ENCODE measurements around the gene SMG6. TPM values are rescaled to one million over a fixed set of nuclear protein-coding genes. Genes with fewer than 3 reads are reported as not detected.
A peak's percentile ranks its signal among the peaks of the same experiment; 100 is the strongest.
"Not testable (repeated sequence)": the region's sequence is repeated elsewhere in the genome, so short reads cannot be mapped to it uniquely, and the experiment has no call there.

Gene SMG6
- polyA plus RNA-seq, 6 donors from 2014 or later: 0.23 to 5.3 (median 2.6) TPM

DNA sequence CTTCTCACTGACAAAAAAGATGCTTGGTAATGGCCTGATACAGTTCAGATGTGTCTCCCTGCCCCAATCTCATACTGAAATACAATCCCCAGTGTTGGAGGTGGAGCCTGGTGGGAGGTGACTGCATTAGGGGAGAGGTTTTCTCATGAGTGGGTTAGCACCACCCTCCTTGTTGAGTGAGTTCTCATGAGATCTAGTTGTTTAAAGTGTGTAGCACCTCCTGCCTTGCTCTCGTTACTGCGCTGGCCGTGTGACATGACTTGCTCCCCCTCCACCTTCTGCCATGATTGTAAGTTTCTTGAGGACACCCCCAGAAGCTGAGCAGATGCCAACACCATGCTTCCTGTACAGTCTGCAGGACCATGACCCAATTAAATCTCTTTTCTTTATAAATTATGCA lies 27.7 kb upstream of the SMG6 start:
- Mint-ChIP-seq H3K9me3 (no peaks in the 10 kb centered on the region), H3K4me1 (peaks cover 16 to 22% (median 18%) of the 10 kb centered on the region in 3 donors), H3K36me3 (peaks cover 10 to 17% of the 10 kb centered on the region in 2 donors), H3K4me3 (no peak overlapping the region), H3K27me3 (no peaks in the 10 kb centered on the region), H3K27ac (no peak overlapping the region)
- DNase-seq: no peak
- ATAC-seq (ENCODE audit: low read depth in 2 of 2): no peak

DNA sequence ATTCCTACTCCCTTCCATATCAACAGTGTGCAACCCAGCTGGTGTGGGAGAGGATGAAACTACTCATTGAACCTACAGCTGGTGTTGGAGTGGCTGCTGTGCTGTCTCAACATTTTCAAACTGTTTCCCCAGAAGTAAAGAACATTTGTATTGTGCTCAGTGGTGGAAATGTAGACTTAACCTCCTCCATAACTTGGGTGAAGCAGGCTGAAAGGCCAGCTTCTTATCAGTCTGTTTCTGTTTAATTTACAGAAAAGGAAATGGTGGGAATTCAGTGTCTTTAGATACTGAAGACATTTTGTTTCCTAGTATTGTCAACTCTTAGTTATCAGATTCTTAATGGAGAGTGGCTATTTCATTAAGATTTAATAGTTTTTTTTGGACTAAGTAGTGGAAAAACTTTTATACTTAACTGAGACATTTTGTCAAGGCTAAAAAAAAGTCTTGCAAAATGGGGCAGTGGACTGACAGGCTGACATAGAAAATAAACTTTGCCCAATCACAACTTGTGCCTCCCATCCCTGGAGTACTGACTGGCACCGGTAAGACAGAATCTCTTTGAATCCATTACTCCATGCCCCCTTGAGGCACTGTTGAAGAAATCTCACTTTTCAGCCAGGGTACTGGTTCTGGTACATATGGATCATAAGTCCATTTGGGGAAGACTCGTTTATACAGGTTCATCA lies 20.2 kb upstream of the SMG6 start:
- DNase-seq: no peak
- Mint-ChIP-seq H3K27me3 (no peaks in the 10 kb centered on the region), H3K4me1 (no peaks in the 10 kb centered on the region), H3K4me3 (no peak overlapping the region), H3K36me3 (peaks cover 10 to 13% of the 10 kb centered on the region in 2 donors), H3K9me3 (no peaks in the 10 kb centered on the region), H3K27ac (peak overlapping the region in 1 of 6 donors; percentile 63)
- no peak for ATAC-seq (ENCODE audit: low read depth in 2 of 2)

- Mint-ChIP-seq H3K9me3 (no peaks in the 10 kb centered on the region), H3K27ac (no peak overlapping the region), H3K4me3 (no peak overlapping the region)
These were observed 17.8 kb upstream of the SMG6 start for GRCh38 chr17:2321399-2321798.

DNA sequence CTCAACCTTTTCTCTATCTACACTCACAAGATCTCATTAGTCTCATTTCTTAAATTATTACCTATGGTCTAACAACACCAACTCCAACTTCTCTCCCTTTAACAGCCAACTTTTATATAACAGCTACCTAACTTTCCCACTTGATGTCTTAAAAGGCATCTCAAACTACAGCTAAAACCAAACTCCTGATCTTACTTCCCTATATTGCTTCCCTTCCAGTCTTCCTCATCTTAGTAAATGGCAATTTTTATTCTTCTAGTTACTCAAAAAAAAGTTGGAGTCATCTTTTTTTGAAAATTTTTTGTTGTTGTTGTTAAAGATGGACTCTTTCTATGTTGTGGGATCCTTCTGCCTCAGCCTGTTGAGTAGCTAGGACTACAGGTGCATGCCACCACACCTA lies 15.5 kb upstream of the SMG6 start:
- no peak for ATAC-seq (ENCODE audit: low read depth in 2 of 2)
- no peak for DNase-seq
- no peaks in the 10 kb centered on the region for H3K27me3 Mint-ChIP-seq
- no peaks in the 10 kb centered on the region for H3K4me1 Mint-ChIP-seq
- peaks cover 1 to 10% of the 10 kb centered on the region in 2 donors for H3K36me3 Mint-ChIP-seq
- no peak overlapping the region for H3K4me3 Mint-ChIP-seq
- H3K9me3 Mint-ChIP-seq: no peaks in the 10 kb centered on the region
- peak overlapping the region in 3 of 6 donors; percentile 26 to 75 (median 32) for H3K27ac Mint-ChIP-seq

More at GRCh38 chr17:2321399-2321798, 17.8 kb upstream of the SMG6 start:
- Mint-ChIP-seq H3K27me3 (no peaks in the 10 kb centered on the region), H3K36me3 (peaks cover 10% of the 10 kb centered on the region in 2 donors), H3K4me1 (no peaks in the 10 kb centered on the region)
- no peak for ATAC-seq (ENCODE audit: low read depth in 2 of 2)
- no peak for DNase-seq

DNA sequence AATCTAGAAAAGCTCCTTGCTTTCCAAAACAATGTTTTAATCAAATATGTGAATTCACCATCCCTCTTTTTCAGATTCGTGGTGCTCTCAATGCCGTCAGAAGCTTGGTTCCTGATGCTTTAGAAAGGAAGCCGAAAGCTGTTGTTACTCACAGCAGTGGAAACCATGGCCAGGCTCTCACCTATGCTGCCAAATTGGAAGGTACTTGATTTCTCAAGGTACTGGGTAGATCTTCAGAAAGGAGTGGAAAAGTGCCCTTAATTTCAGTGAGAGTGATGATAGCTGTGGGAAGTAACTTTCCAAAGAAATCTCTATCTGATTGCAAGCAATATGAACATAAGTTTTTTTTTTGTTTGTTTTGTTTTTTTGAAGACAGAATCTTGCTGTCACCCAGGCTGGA lies 14.2 kb upstream of the SMG6 start:
- H3K27me3 Mint-ChIP-seq: no peaks in the 10 kb centered on the region

DNA sequence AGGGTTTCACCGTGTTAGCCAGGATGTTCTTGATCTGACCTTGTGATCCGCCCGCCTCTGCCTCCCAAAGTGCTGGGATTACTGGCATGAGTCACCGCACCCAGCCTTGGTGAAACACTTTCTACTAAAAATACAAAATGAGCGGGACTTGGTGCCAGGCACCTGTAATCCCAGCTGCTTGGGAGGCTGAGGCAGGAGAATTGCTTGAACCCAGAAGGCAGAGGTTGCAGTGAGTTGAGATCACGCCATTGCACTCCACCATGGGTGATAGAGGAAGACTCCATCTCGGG lies 13.3 kb upstream of the SMG6 start:
- not testable (repeated sequence) for H3K4me1 Mint-ChIP-seq; H3K4me3 Mint-ChIP-seq; H3K27ac Mint-ChIP-seq; DNase-seq; ATAC-seq (ENCODE audit: low read depth in 2 of 2); H3K27me3 Mint-ChIP-seq; H3K9me3 Mint-ChIP-seq; H3K36me3 Mint-ChIP-seq

More for the DNA sequence above, 14.2 kb upstream of the SMG6 start:
- H3K36me3 Mint-ChIP-seq: peaks cover 0 to 10% of the 10 kb centered on the region in 2 donors
- H3K9me3 Mint-ChIP-seq: no peaks in the 10 kb centered on the region
- H3K27ac Mint-ChIP-seq: no peak overlapping the region
- no peaks in the 10 kb centered on the region for H3K4me1 Mint-ChIP-seq
- no peak overlapping the region for H3K4me3 Mint-ChIP-seq
- no peak for DNase-seq
- no peak for ATAC-seq (ENCODE audit: low read depth in 2 of 2)

DNA sequence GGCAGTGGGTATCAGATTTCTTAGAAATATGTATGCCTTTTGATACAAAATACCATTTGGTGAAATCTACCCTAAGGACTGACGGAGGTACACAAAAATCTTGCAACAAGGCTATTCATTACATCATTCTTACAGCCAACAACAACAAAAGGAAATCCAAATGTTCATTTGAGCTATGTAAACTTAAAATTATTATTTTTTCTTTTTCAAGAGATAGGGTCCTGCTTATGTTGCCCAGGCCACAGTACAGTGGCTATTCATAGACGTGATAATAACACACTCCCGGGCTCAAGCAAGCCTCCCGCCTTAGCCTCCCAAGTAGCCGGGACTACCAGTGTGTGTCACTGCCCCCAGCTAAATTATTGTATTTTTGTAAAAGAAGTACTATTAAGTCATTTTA lies 9.2 kb upstream of the SMG6 start:
- no peak for DNase-seq
- no peak overlapping the region for H3K4me3 Mint-ChIP-seq
- H3K27me3 Mint-ChIP-seq: no peaks in the 10 kb centered on the region
- no peak overlapping the region for H3K27ac Mint-ChIP-seq
- H3K4me1 Mint-ChIP-seq: peaks cover 0 to 5% (median 0%) of the 10 kb centered on the region in 3 donors
- no peak for ATAC-seq (ENCODE audit: low read depth in 2 of 2)
- no peaks in the 10 kb centered on the region for H3K9me3 Mint-ChIP-seq
- H3K36me3 Mint-ChIP-seq: no peaks in the 10 kb centered on the region

DNA sequence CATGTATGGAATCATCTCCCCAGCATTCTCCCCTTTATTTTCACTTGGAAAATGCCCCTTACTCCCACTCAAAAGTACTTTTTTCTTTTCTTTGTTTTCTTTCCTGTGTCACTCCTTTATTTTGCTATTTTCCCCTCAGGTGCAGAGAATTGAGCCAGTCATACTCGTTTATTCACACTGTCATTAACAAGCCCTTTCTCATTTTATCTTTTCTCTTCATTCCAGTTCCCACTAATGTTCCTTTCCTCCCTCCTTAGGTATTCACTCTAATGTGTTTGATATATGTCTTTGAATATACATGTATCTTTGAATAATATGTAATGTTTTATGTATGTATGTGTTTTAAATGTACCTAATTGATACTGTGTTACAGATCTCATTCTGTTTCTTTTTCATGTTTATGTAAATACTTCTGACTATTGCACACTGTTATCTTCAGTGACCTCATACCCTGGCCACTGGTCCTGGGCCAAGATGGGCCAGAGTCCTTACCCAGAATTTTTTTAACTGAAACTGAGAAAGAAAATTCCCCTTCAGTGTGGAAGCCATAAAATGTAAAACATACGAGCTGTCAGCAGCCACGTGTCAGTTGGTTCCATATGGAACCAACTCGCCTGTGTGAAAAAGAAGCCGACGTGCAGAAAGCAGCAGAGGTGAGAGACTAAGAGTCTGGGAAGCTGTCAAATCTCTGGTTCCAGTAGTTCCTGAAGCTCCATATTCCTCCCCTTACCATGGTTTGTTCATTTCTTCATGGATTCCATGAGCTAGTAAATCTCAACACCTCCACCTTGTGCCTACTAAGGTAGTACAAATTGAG lies 6.0 kb upstream of the SMG6 start:
- H3K4me3 Mint-ChIP-seq: peak overlapping the region in 3 of 8 donors; percentile 1 to 29 (median 6)
- H3K36me3 Mint-ChIP-seq: no peaks in the 10 kb centered on the region
- no peaks in the 10 kb centered on the region for H3K27me3 Mint-ChIP-seq
- peaks cover 7 to 18% (median 13%) of the 10 kb centered on the region in 3 donors for H3K4me1 Mint-ChIP-seq
- H3K27ac Mint-ChIP-seq: no peak overlapping the region
- ATAC-seq (ENCODE audit: low read depth in 2 of 2) (no peak), DNase-seq (no peak)
- no peaks in the 10 kb centered on the region for H3K9me3 Mint-ChIP-seq

DNA sequence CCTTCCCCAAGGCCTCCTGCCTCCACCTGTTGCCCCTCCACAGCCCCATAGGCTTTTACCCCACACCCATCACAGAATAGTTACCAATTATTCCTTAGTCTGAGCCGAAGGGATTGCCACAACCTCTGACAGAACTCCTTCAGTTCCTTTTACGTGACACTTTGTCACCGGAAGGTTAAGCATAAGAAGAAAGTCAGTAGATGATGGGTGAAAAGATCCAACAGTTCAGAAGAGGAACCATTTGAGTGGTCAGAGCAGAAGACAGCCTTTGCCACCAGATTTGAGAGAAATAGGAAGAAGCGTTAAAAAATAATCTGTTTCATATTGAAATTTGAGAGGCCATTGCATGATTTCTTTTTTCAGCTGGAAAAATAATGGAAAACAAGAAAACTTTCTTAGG lies 1.3 kb upstream of the SMG6 start:
- H3K27me3 Mint-ChIP-seq: no peaks in the 10 kb centered on the region
- H3K9me3 Mint-ChIP-seq: no peaks in the 10 kb centered on the region
- peaks cover 0 to 6% of the 10 kb centered on the region in 2 donors for H3K36me3 Mint-ChIP-seq
- peaks cover 21 to 30% (median 27%) of the 10 kb centered on the region in 3 donors for H3K4me1 Mint-ChIP-seq
- peak overlapping the region in 2 of 6 donors; percentile 10 to 32 for H3K27ac Mint-ChIP-seq
- peak overlapping the region; percentile 63 to 92 (median 78) for H3K4me3 Mint-ChIP-seq
- ATAC-seq (ENCODE audit: low read depth in 2 of 2) (no peak), DNase-seq (no peak)

DNA sequence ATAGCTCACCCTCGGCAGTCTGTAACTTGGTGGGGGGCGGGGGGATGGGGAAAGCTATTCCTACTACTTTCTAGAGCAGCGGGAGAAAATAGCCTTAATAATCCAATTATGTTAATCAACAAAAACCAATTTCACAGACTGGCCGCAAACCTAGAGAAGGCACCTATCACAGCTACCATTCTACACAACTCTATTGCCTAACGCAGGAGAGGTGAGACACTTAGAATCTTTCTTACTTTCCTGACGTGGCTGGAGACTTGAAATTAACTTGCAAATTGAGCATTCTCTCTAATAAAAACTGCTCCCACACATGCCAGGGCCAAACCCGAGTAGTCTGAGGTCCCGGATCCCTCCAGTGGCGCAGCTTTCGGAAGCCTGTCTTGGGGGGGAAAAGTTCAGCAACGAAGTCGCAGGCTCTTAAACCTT lies 794 bp downstream of the SMG6 start:
- Mint-ChIP-seq H3K4me3 (peak overlapping the region; percentile 82 to 94 (median 92)), H3K27me3 (no peaks in the 10 kb centered on the region), H3K9me3 (no peaks in the 10 kb centered on the region), H3K27ac (peak overlapping the region; percentile 28 to 93 (median 87)), H3K36me3 (peaks cover 5 to 10% of the 10 kb centered on the region in 2 donors), H3K4me1 (peaks cover 22 to 30% (median 24%) of the 10 kb centered on the region in 3 donors)
- DNase-seq: no peak
- peak; percentile 1 for ATAC-seq (ENCODE audit: low read depth in 2 of 2)

DNA sequence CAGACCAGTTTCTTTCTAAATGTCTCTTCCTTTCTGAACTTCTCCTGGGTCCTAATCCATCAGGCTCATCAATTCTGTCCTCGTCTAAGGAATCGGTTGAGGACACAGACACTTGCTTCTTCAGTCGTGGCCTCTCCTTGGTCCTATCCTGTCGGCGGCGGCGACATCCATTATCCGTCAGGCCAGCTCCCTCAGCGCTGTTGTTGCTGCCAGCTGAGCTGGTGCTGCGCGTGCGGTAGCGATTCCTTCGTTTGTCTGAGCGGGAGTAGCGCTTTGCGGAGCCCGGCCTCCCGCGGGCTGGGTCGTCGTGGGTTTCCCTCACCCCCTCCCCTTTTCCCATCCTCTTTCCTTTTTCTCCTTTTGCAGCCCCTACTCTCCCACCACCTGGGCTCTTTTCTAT lies 3.8 kb downstream of the SMG6 start:
- Mint-ChIP-seq H3K4me1 (peaks cover 23 to 27% (median 25%) of the 10 kb centered on the region in 3 donors), H3K9me3 (no peaks in the 10 kb centered on the region), H3K27me3 (no peaks in the 10 kb centered on the region), H3K27ac (no peak overlapping the region), H3K4me3 (peak overlapping the region in 1 of 8 donors; percentile 92), H3K36me3 (peaks cover 11 to 29% of the 10 kb centered on the region in 2 donors)
- no peak for DNase-seq
- ATAC-seq (ENCODE audit: low read depth in 2 of 2): no peak

GRCh38 chr17:2299136-2299535 lies 4.4 kb downstream of the SMG6 start:
- ATAC-seq (ENCODE audit: low read depth in 2 of 2) (no peak), DNase-seq (no peak)
- Mint-ChIP-seq H3K9me3 (no peaks in the 10 kb centered on the region), H3K36me3 (peaks cover 16 to 29% of the 10 kb centered on the region in 2 donors), H3K27me3 (no peaks in the 10 kb centered on the region), H3K4me3 (no peak overlapping the region), H3K4me1 (peaks cover 21 to 33% (median 24%) of the 10 kb centered on the region in 3 donors), H3K27ac (no peak overlapping the region)

DNA sequence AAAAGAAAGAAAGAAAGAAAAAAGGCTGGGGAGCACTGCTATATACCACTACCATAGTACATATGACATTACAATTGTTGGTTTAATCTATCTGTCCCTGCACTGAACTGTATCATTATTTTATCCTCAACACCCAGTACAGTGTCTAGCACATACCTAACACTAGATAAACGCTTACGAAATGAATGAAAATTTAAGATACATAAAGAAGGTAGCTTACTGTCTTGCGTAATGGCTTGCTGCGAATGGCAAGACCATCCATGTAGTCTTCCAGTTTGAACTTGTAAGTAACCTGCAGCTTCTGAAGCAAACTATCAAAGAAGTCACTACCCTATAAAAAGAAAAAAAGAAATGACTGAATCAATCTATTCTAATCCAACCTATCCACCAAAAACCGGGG lies 6.6 kb downstream of the SMG6 start:
- Mint-ChIP-seq H3K27me3 (no peaks in the 10 kb centered on the region), H3K4me3 (peak overlapping the region in 1 of 8 donors; percentile 8), H3K27ac (no peak overlapping the region), H3K9me3 (no peaks in the 10 kb centered on the region), H3K36me3 (peaks cover 24 to 33% of the 10 kb centered on the region in 2 donors), H3K4me1 (peaks cover 13 to 37% (median 20%) of the 10 kb centered on the region in 3 donors)
- ATAC-seq (ENCODE audit: low read depth in 2 of 2) (no peak), DNase-seq (no peak)

DNA sequence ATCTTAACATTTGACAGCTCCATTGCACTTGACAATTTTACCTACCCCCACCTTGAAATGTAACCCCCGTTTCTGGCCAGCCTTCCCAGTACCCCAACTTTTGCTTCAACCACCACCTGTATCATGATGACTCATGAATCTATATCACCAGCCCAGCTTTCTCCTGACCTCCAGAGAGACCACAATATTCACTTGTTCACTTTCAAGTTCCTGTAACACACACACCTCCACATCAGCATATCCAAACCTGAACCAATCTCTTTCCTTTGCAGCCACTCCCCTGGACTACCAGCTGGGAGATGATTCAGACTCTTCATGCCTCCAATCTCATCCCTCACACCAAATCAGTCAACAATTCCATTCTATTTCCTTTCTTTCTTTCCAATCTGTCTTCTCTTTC lies 8.0 kb downstream of the SMG6 start:
- Mint-ChIP-seq H3K36me3 (peaks cover 35 to 48% of the 10 kb centered on the region in 2 donors), H3K4me3 (no peak overlapping the region), H3K4me1 (peaks cover 6 to 29% (median 23%) of the 10 kb centered on the region in 3 donors), H3K27ac (no peak overlapping the region), H3K27me3 (no peaks in the 10 kb centered on the region), H3K9me3 (peaks cover 0 to 2% (median 0%) of the 10 kb centered on the region in 7 donors)
- ATAC-seq (ENCODE audit: low read depth in 2 of 2) (no peak), DNase-seq (no peak)

All from naive B cell (primary cell).